Bronchial epithelial cell (primary cell): ENCODE data around the gene BEND6. TPM values are rescaled to one million over a fixed set of nuclear protein-coding genes. Genes with fewer than 3 reads are reported as not detected.

Source experiments
- DNase-seq: peaks from one replicate; pipeline ENCODE4 v3.0.0-alpha.2; 2010; ENCODE audit warnings: low read depth
- FAIRE-seq: peaks from 2 replicates; lab custom pipeline; 2011; peaks lifted over from hg19 to GRCh38; lab: Jason Lieb, UNC
- H3K27me3 ChIP-seq: 2 replicates; pipeline ENCODE4 v1.5.1; 2011; ENCODE audit warnings: low read length; ENCODE audit not compliant: control insufficient read depth, insufficient read depth
- H3K36me3 ChIP-seq: 2 replicates; pipeline ENCODE4 v1.5.1; 2011; ENCODE audit warnings: low read length; ENCODE audit not compliant: control insufficient read depth, insufficient read depth
- H3K4me3 ChIP-seq: 2 replicates; pipeline ENCODE4 v1.5.1; 2011; ENCODE audit warnings: mild to moderate bottlenecking, low read depth, low read length, control low read depth
- CTCF ChIP-seq: IDR thresholded peaks from 2 replicates; pipeline ENCODE4 v1.5.1; 2011; ENCODE audit warnings: mild to moderate bottlenecking, moderate library complexity, low read length, control low read depth, inconsistent platforms; ENCODE audit not compliant: insufficient read depth, severe bottlenecking
- total RNA-seq: library from RNA; depleted of rRNA; stranded (reverse); fragments of >200 nt; gene quantifications from 2 replicates; pipeline ENCODE4 v1.2.1, GENCODE V29; 2014

BEND6 gene
- total RNA-seq, 1 donor from 2014 or later, result 0.53 TPM

GRCh38 chr6:56934876-56935275 lies 20.0 kb upstream of the BEND6 start:
- no peaks in the 10 kb centered on the region for H3K27me3 ChIP-seq
- FAIRE-seq (no peak), DNase-seq (no peak)
- TF ChIP-seq CTCF, result no peak
- H3K36me3 ChIP-seq, result no peaks in the 10 kb centered on the region
- no peak overlapping the region for H3K4me3 ChIP-seq

- FAIRE-seq, result no peak
Measured at GRCh38 chr6:56936466-56936865, 18.4 kb upstream of the BEND6 start.

GRCh38 chr6:56938649-56939191 lies 16.2 kb upstream of the BEND6 start:
- Histone ChIP-seq H3K27me3 (no peaks in the 10 kb centered on the region), H3K4me3 (no peak overlapping the region), H3K36me3 (no peaks in the 10 kb centered on the region)
- no peak for TF ChIP-seq CTCF
- FAIRE-seq, result peak; percentile 98
- DNase-seq, result peak; percentile 100

More at GRCh38 chr6:56936466-56936865, 18.4 kb upstream of the BEND6 start:
- DNase-seq, result no peak
- Histone ChIP-seq H3K36me3 (no peaks in the 10 kb centered on the region), H3K27me3 (no peaks in the 10 kb centered on the region), H3K4me3 (no peak overlapping the region)
- TF ChIP-seq CTCF, result no peak

- FAIRE-seq, result no peak
- Histone ChIP-seq H3K36me3 (no peaks in the 10 kb centered on the region), H3K27me3 (no peaks in the 10 kb centered on the region), H3K4me3 (no peak overlapping the region)
- TF ChIP-seq CTCF, result no peak
- no peak for DNase-seq
Measured at GRCh38 chr6:56940463-56940862, 14.4 kb upstream of the BEND6 start.

- no peaks in the 10 kb centered on the region for H3K36me3 ChIP-seq
- TF ChIP-seq CTCF, result no peak
- no peak overlapping the region for H3K4me3 ChIP-seq
- no peak for FAIRE-seq
- no peak for DNase-seq
- H3K27me3 ChIP-seq, result no peaks in the 10 kb centered on the region
Measured at GRCh38 chr6:56940977-56941376, 13.9 kb upstream of the BEND6 start.

- Histone ChIP-seq H3K4me3 (no peak overlapping the region), H3K36me3 (no peaks in the 10 kb centered on the region), H3K27me3 (no peaks in the 10 kb centered on the region)
- TF ChIP-seq CTCF, result no peak
- no peak for FAIRE-seq
- no peak for DNase-seq
Measured at GRCh38 chr6:56944661-56945060, 10.2 kb upstream of the BEND6 start.
